Cerebellar nuclear complex (tissue), 1 donor: ENCODE results near the gene ZNF503.

Experiments used
- DNase-seq, 2 experiments: peaks; one replicate each; lab custom pipeline; 2025; lab: John Stamatoyannopoulos, UW

The ZNF503 gene

GRCh38 chr10:75353183-75353582, 48.4 kb downstream of the ZNF503 start:
- no peak for DNase-seq

GRCh38 chr10:75352650-75353049, 48.9 kb downstream of the ZNF503 start:
- no peak for DNase-seq

- DNase-seq, result no peak
Observed at GRCh38 chr10:75351637-75352036, 49.9 kb downstream of the ZNF503 start.

GRCh38 chr10:75350791-75351190, 50.8 kb downstream of the ZNF503 start:
- no peak for DNase-seq
